Hindlimb muscle (tissue), 1 donor: ENCODE measurements around the gene AK8. TPM values are rescaled to one million over a fixed set of nuclear protein-coding genes. Genes with fewer than 3 reads are reported as not detected.

Experiments
- DNase-seq: peaks from one replicate; pipeline ENCODE4 v3.0.0-alpha.2; 2013
- polyA plus RNA-seq: library from polyadenylated mRNA; unstranded; fragments of 120-200 nt; gene quantifications from one replicate; pipeline ENCODE4 v1.2.1, GENCODE V29; 2013; ENCODE audit not compliant: insufficient read length

Gene AK8, protein sequence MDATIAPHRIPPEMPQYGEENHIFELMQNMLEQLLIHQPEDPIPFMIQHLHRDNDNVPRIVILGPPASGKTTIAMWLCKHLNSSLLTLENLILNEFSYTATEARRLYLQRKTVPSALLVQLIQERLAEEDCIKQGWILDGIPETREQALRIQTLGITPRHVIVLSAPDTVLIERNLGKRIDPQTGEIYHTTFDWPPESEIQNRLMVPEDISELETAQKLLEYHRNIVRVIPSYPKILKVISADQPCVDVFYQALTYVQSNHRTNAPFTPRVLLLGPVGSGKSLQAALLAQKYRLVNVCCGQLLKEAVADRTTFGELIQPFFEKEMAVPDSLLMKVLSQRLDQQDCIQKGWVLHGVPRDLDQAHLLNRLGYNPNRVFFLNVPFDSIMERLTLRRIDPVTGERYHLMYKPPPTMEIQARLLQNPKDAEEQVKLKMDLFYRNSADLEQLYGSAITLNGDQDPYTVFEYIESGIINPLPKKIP
- 0.48 TPM for polyA plus RNA-seq

GRCh38 chr9:132877824-132878694 is at the start of gene AK8:
Gene AK8 (minus strand): TSS chr9:132878284. CDS start chr9:132878255, 29 bp downstream.
- peak; percentile 88 for DNase-seq

DNA sequence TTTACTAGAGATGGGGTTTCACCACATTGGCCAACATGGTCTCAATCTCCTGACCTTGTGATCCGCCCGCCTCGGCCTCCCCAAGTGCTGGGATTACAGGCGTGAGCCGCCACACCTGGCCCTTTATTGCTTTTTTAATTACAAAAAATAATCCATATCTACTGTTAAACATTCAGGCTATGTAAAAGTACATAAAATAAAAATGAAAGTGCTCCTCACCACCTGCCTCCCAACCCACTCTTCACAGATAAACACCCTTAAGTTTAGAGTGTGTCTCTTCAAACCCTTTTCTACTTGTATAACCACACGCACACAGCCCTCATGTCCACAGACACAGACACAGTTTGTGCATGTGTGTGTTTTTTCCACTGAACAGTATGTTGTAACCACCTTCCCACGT is 49.6 kb upstream of the AK8 start:
- no peak for DNase-seq

GRCh38 chr9:132923346-132923902 is 45.3 kb upstream of the AK8 start:
- DNase-seq: no peak

GRCh38 chr9:132919614-132920268 is 41.7 kb upstream of the AK8 start:
- no peak for DNase-seq

- DNase-seq: no peak
These were observed 36.8 kb upstream of the AK8 start for GRCh38 chr9:132914924-132915323.

GRCh38 chr9:132912131-132912530 is 34.0 kb upstream of the AK8 start:
- no peak for DNase-seq

DNA sequence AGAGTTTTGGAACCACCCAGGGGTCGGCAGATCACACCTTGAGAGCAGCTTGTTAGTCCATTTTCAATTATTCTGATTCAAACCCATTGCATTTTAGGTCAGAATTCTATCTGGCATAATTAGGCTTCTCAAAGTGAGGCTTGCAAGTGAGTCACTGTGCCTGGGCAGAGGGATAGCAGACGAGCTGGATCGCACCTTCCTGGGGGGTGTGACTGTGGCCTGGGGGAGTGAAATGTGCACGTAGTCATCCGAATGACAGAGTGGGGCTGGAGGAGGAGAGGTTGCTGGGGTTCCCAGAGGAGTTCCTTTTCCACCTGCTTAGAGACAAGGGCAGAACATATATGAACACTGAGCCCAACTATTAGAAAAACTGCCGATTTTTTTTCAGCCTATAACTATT is 32.3 kb upstream of the AK8 start:
- DNase-seq: no peak

- no peak for DNase-seq
These were observed 31.2 kb upstream of the AK8 start for GRCh38 chr9:132909311-132909710.

GRCh38 chr9:132908635-132909034 is 30.6 kb upstream of the AK8 start:
- DNase-seq: no peak

- no peak for DNase-seq
These were observed 27.6 kb upstream of the AK8 start for GRCh38 chr9:132905726-132906125.

DNA sequence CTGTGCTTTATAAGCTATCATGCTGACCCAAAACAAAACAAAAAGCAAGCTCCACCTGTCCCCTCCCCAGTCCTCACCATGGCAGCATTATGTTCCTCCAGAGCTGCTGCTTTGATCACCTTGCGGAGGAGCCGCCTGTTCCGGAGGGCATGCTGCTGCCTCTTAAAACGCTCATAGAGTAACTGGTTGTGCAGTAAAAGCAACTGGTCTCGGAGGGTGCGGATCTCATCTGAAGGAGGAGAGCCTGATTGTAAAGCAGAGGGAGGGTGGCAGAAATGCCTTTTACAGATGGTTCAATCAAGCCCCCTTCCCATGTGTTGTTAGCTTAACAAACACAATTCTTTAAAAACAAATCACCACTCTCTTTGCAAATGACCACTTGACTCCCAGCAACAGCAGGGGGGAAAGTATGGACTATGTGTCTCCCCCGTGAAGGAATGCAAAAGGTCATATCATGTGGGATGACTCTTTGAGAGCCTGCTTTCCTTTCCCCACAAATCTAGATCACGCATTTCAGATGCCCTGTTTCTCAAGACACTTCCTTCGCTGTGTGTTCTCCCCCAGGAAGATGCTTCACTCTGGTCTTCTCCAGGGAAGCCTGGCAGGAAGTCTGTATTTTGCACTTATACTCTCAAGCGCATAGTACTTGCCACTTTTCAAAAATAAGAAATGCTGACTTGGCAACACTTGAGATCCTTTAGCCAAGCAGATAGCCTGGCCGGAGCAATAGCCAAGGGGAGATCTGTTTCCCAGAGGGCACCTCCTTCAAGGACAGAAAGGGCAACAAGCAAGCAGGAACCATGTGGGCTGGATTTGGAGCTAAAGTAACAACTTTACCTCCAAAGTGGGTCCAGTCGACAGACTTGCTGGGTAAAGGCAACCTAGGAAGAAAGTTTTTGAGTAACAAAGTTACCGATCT is 25.7 kb upstream of the AK8 start:
- no peak for DNase-seq

- DNase-seq: peak; percentile 85
These were observed 24.1 kb upstream of the AK8 start for GRCh38 chr9:132901858-132902831.

DNA sequence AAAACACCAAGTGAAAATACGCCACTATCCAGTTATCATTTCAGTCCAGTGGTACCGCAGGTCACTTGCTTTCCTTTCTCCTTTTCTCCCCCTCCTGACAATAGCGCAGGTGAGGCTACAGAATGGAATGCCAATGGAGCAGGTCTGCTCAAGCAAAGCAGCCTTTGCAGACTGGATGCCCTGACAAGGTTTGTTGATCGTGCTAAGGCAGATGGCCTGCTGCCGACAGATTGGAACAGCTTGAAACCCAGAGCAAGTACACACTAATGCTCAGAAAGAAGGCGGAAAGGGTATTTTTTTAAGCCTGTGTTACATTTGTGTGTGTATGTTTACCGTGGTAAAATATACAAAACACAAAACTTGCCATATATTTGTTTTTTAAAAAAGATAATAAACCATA is 20.0 kb upstream of the AK8 start:
- no peak for DNase-seq

DNA sequence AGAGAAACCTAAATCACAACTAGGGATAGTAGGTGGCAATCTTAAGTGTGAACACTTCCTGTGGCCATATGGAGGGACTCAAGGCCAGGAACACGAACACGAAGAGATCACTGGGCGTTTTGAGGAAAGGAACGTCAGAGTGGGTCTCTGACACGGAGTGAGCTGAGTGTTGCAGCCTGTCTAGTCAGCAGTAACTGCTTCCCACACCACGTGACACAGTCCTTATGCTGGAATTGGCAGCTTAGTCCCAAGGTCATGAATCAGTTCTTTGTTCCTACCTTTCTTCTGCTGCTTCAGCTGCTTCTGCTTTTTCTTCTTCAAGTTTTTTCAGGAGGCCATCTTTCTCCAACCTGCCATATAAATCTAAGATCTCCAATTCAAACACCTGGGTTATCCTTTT is 18.8 kb upstream of the AK8 start:
- no peak for DNase-seq

GRCh38 chr9:132896264-132896663 is 18.2 kb upstream of the AK8 start:
- no peak for DNase-seq

- DNase-seq: no peak
These were observed 17.1 kb upstream of the AK8 start for GRCh38 chr9:132894862-132895835.

DNA sequence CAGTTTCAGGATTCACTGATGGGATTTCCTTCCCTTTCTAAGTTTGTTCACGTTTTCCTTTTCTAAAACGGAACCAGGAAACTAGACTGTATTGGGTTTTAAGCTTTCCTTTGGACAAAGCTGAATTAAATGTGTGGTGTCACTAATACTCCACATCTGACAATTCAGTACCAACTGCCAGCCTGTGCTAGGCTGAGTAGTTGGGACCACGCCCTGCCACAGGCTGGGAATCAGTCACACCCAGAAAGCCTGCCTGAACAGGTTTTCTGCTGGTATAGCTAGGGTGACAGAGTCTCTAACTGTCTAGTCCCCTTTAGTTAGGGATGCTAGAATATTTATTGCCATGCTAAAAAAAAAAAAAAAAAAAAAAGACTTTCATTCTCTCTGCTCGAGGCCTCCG is 16.3 kb upstream of the AK8 start:
- DNase-seq: no peak

DNA sequence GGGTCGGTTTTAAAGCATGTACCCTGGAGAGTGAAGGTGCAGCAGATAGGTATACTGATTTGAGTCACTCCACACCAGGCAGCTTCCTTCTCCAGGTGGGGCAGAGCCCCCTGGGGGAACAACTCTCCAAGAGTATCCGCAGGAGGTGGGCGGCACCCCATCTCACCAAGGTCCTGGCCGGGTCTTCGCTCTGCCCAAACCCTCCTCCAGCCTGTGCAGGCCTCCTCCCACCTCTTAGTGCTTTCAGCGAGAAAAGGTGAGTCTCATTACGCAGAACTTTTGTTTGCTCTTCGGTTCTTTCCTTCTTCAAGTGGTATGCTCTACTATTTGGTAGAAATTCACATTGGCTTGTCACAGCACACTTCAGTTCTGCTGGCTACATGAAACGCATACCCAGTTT is 14.3 kb upstream of the AK8 start:
- no peak for DNase-seq

DNA sequence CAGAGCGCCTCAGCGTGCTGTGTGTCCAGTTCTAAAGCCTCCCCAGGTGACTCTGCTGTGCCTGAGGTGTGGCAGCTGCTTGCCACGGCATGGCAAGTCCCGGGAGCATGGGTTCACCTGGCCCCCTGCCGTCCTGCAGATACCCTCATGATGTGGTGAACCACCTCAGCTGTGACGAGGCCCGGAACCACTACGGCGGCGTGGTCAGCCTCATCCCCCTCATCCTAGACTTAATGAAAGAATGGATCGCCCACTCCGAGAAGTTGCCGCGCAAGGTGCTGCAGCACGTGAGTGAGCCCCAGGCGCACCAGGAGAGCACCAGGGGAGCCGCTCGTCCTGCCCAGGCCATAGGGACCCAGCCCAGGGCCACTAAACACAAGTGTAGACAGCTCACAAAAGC is 10.1 kb upstream of the AK8 start:
- DNase-seq: no peak
